Type B pancreatic cell (in vitro differentiated cells): ENCODE data around the gene C1QTNF7. TPM values are rescaled to one million over a fixed set of nuclear protein-coding genes. Genes with fewer than 3 reads are reported as not detected.

Source experiments
- DNase-seq: peaks from one replicate; pipeline ENCODE4 v3.0.0; 2021; ENCODE audit warnings: mixed read lengths; ENCODE audit not compliant: unreplicated experiment; ENCODE audit errors: extremely low spot score
- H3K27ac Mint-ChIP-seq: 2 replicates; pipeline ENCODE4 v1.8.0; 2021; ENCODE audit warnings: mild to moderate bottlenecking, mixed read lengths
- H3K27me3 Mint-ChIP-seq: 2 replicates; pipeline ENCODE4 v1.8.0; 2021; ENCODE audit warnings: mixed read lengths
- H3K36me3 Mint-ChIP-seq: 2 replicates; pipeline ENCODE4 v1.8.0; 2021; ENCODE audit warnings: mixed read lengths
- H3K4me1 Mint-ChIP-seq: one replicate; pipeline ENCODE4 v1.8.0; 2021; ENCODE audit warnings: mixed read lengths; ENCODE audit not compliant: unreplicated experiment
- H3K4me3 Mint-ChIP-seq: 2 replicates; pipeline ENCODE4 v1.8.0; 2021; ENCODE audit warnings: mild to moderate bottlenecking, mixed read lengths
- H3K9me3 Mint-ChIP-seq: 2 replicates; pipeline ENCODE4 v1.8.0; 2021; ENCODE audit warnings: mixed read lengths
- total RNA-seq: library from RNA; stranded (reverse); gene quantifications from 2 replicates; pipeline ENCODE4 v1.2.1, GENCODE V29; 2021; ENCODE audit warnings: low replicate concordance
- TF ChIP-seq, protein P1 (sequence below): fragments of 200-600 bp; sonication (generic); conservative IDR thresholded peaks from 2 replicates; pipeline ENCODE4 v1.5.0; 2021; ENCODE audit warnings: antibody characterized with exemption, mild to moderate bottlenecking

The C1QTNF7 gene
- total RNA-seq, 1 donor from 2014 or later: 1.8 TPM

DNA sequence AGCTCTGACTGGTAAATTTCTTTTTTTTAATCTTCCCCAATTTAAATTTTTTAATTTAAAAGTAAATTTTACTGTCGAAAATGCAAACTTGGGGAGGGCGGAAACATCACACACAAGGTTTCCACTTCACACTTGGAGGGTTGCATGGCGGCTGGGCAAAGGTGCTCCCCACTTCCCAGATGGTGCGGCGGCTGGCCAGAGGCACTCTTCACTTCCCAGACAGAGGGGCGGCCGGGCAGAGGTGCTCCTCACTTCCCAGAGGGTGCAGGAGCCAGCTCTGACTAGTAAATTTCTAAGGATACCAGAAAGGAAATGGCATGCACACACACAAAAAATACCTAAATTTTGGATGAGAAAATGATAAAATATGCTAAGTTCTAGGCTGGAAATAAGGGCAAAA is 16.4 kb downstream of the C1QTNF7 start:
- Mint-ChIP-seq H3K9me3 (peaks cover 5% of the 10 kb centered on the region), H3K27me3 (no peaks in the 10 kb centered on the region), H3K4me3 (no peak overlapping the region), H3K4me1 (no peaks in the 10 kb centered on the region), H3K27ac (peak overlapping the region; percentile 88), H3K36me3 (peaks cover 9% of the 10 kb centered on the region)
- TF ChIP-seq, protein P1, sequence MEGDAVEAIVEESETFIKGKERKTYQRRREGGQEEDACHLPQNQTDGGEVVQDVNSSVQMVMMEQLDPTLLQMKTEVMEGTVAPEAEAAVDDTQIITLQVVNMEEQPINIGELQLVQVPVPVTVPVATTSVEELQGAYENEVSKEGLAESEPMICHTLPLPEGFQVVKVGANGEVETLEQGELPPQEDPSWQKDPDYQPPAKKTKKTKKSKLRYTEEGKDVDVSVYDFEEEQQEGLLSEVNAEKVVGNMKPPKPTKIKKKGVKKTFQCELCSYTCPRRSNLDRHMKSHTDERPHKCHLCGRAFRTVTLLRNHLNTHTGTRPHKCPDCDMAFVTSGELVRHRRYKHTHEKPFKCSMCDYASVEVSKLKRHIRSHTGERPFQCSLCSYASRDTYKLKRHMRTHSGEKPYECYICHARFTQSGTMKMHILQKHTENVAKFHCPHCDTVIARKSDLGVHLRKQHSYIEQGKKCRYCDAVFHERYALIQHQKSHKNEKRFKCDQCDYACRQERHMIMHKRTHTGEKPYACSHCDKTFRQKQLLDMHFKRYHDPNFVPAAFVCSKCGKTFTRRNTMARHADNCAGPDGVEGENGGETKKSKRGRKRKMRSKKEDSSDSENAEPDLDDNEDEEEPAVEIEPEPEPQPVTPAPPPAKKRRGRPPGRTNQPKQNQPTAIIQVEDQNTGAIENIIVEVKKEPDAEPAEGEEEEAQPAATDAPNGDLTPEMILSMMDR: no peak
- no peak for DNase-seq

DNA sequence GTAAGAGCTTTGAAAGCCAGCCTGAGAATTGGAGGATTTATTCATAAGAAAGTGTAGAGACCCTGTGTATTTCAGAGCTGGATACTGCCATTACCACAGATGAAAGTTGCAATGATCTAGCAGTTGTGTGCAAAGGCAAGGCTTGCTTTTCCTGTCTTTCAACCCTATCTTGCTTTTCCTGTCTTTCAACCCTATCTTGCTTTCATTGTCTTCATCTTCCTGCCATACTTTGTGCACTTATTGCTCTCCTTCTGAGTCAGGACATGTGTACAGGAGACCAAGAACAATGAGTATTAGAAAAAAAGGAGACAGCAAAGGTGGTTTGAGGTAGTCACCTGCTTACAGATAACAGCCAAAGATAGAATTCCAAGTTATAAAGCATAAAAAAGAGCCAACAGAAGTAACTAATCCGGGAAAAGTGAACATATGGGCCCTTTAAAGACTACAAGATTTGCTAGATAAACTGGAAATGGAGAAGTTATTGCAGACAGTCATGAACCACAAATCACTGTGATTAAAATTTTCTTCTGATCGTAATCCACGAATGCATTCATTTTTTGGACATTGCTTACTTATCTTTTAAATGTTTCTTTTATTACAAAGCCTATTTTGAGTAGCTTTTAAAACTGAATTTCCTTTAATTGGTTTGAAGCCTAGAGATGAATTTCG is 17.2 kb downstream of the C1QTNF7 start:
- Mint-ChIP-seq H3K4me1 (no peaks in the 10 kb centered on the region), H3K9me3 (peaks cover 5% of the 10 kb centered on the region), H3K4me3 (peak overlapping the region; percentile 67), H3K27ac (peak overlapping the region; percentile 88), H3K27me3 (no peaks in the 10 kb centered on the region), H3K36me3 (peaks cover 9% of the 10 kb centered on the region)
- TF ChIP-seq, protein P1: no peak
- DNase-seq: no peak

DNA sequence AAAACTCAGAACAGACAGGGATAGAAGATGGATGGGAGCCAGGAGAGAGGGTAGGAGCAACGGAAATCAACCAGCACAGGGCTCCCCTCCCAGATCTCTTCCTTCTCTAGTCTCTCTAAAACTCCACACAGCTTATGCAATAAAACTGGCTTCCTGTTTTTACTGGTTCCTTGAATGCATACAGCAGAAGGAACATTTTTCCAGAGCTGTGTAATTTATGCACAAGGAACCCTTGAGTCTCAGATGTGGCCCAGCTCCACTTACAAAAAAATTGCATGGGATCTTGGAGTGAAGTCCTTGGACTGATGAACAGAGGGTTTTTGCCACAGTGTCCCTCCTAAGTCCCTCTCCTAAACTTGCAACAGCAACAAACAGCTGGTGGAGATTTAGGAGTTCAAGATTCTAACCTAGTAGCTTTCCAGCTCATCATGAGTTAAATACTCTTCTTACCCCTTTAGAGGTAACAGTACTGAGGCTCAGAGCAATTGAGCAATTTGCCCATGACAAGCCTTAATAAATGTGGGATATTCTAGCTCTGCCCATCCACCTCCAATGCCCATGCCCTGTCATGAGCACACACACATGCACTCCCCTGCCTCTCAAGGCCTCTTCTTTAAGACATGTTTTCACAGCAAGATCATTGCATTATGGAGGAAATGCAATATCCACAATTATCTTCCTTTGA is 23.5 kb downstream of the C1QTNF7 start:
- peak overlapping the region; percentile 35 for H3K27ac Mint-ChIP-seq
- no peaks in the 10 kb centered on the region for H3K27me3 Mint-ChIP-seq
- H3K4me3 Mint-ChIP-seq: peak overlapping the region; percentile 2
- TF ChIP-seq, protein P1: no peak
- no peaks in the 10 kb centered on the region for H3K9me3 Mint-ChIP-seq
- no peak for DNase-seq
- no peaks in the 10 kb centered on the region for H3K36me3 Mint-ChIP-seq
- H3K4me1 Mint-ChIP-seq: peaks cover 15% of the 10 kb centered on the region

DNA sequence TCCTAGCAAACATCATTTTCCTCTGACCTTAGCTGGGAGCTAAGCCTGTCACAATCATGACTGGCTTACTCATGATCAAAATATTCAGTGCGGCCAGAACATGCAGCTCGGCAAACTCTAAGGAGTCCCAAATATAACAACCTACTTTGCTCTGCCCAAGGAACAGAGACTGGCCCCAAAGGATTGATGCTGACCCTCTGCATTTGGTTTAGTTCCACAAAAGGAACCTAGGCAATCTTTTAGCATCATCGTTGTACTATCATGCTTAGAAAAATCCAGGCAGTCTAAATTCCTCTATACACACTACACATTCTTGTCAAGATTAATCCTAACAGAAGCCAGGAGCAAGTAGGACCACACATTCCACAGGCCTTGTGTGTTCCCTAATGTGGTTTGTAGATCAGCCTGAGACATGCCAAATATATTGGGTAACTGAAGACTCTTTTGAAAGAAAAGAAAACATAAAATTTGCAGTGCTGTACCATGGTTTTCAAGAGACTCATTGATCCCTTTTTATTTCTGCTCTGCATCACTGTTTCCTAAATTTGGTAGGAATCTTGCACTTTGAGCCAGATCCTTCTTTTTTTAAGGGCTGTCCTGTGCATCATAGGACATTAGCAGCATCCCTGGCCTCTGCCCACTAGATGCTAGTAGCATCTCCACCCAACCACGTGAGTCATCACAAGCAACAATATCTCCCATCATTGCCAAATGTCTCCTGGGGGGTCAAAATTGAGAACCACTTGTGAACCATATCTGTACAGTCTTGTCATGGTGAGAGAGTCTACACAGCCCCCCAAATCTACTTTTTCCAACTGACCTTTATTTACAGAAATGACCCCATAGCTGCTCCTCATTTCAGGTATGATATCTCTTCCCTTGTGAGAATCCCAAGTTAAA is 24.3 kb downstream of the C1QTNF7 start:
- TF ChIP-seq, protein P1: no peak
- Mint-ChIP-seq H3K27me3 (no peaks in the 10 kb centered on the region), H3K9me3 (no peaks in the 10 kb centered on the region), H3K36me3 (no peaks in the 10 kb centered on the region), H3K4me3 (peak overlapping the region; percentile 2), H3K4me1 (peaks cover 22% of the 10 kb centered on the region), H3K27ac (peak overlapping the region; percentile 35)
- no peak for DNase-seq

DNA sequence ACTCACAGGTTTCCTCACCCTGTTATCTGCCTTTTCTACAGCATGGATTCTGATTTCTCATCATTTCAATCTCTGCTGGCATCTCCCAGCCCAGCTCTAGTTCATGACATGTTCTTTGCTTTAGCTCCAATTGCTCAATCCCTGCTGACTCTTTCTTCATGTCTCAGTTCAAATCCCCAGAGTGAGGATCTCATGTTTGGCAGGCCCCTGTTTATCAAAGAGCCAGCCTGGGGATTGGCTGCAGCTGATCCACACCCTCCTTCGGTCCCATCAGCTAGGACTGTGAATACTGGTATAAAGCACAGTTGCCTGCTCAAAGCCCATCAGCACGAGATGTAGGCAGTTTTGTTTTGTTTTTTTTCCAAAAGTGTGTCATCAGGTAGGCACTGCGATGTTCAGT is 27.5 kb downstream of the C1QTNF7 start:
- H3K9me3 Mint-ChIP-seq: no peaks in the 10 kb centered on the region
- DNase-seq: no peak
- no peak overlapping the region for H3K27ac Mint-ChIP-seq
- H3K4me3 Mint-ChIP-seq: no peak overlapping the region
- peaks cover 4% of the 10 kb centered on the region for H3K27me3 Mint-ChIP-seq
- TF ChIP-seq, protein P1: no peak
- H3K4me1 Mint-ChIP-seq: peaks cover 27% of the 10 kb centered on the region
- H3K36me3 Mint-ChIP-seq: no peaks in the 10 kb centered on the region
